Measurements from ENCODE around the gene FOXP3.

Gene FOXP3

DNA sequence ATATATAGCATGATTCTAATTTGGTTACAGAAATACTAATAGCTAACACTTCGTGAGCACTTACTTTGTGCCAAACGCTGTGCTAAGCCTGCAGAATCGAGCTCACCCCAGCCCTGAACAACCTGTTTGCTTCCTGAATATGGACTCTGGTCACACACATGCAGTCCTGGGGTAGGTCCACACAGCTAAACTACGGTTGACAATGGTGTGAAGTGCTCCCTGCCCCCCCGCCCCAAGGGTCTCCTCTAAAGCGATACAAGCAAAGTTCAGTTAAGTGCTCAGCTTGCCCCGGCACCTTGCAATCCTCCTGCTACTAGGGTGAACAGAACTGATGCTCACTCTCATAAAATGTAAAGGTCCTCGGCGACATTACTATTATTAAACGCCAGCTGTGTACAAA lies 879 bp downstream of the FOXP3 start:
- no peak overlapping the region for H3K4me3 ChIP-seq (ENCODE audit: low read length)
- no peaks in the 10 kb centered on the region for H3K9me3 ChIP-seq (replicated peaks; ENCODE audit: insufficient read depth, low read length)
- H2AFZ ChIP-seq (ENCODE audit: low read length) = no peak overlapping the region
- no peaks in the 10 kb centered on the region for H3K27me3 ChIP-seq (replicated peaks; ENCODE audit: insufficient read depth, low read length)
- H3K4me1 ChIP-seq (ENCODE audit: low read length) = no peaks in the 10 kb centered on the region
- DNase-seq = no peak
- no peaks in the 10 kb centered on the region for H3K36me3 ChIP-seq (replicated peaks; ENCODE audit: insufficient read depth, low read length)
- H3K9ac ChIP-seq (ENCODE audit: low read length) = no peak overlapping the region
- H3F3A ChIP-seq (ENCODE audit: insufficient read depth, low read length) = no peaks in the 10 kb centered on the region
- no peak overlapping the region for H3K4me2 ChIP-seq (ENCODE audit: low read depth, low read length)
- TF ChIP-seq EZH2 (optimal IDR thresholded peaks at IDR 0.05; ENCODE audit: low read depth, low read length) (no peak), EZH2phosphoT487 (IDR thresholded peaks at IDR 0.05; ENCODE audit: low read length) (no peak)
- TF ChIP-seq, protein P1, sequence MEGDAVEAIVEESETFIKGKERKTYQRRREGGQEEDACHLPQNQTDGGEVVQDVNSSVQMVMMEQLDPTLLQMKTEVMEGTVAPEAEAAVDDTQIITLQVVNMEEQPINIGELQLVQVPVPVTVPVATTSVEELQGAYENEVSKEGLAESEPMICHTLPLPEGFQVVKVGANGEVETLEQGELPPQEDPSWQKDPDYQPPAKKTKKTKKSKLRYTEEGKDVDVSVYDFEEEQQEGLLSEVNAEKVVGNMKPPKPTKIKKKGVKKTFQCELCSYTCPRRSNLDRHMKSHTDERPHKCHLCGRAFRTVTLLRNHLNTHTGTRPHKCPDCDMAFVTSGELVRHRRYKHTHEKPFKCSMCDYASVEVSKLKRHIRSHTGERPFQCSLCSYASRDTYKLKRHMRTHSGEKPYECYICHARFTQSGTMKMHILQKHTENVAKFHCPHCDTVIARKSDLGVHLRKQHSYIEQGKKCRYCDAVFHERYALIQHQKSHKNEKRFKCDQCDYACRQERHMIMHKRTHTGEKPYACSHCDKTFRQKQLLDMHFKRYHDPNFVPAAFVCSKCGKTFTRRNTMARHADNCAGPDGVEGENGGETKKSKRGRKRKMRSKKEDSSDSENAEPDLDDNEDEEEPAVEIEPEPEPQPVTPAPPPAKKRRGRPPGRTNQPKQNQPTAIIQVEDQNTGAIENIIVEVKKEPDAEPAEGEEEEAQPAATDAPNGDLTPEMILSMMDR (IDR thresholded peaks at IDR 0.05; ENCODE audit: low read length) = no peak
- H3K79me2 ChIP-seq (ENCODE audit: low read length) = no peaks in the 10 kb centered on the region
- no peaks in the 10 kb centered on the region for H3K9me2 ChIP-seq (replicated peaks; ENCODE audit: insufficient read depth, low read length)
- H4K20me1 ChIP-seq (ENCODE audit: insufficient read depth, low read length) = no peaks in the 10 kb centered on the region
- H3K27ac ChIP-seq (ENCODE audit: low read length) = no peak overlapping the region

- Histone ChIP-seq H3F3A (ENCODE audit: insufficient read depth, low read length) (no peaks in the 10 kb centered on the region), H3K27ac (ENCODE audit: low read length) (no peak overlapping the region), H3K4me2 (ENCODE audit: low read depth, low read length) (no peak overlapping the region), H2AFZ (ENCODE audit: low read length) (no peak overlapping the region), H3K9ac (ENCODE audit: low read length) (no peak overlapping the region), H3K9me2 (replicated peaks; ENCODE audit: insufficient read depth, low read length) (no peaks in the 10 kb centered on the region), H4K20me1 (ENCODE audit: insufficient read depth, low read length) (no peaks in the 10 kb centered on the region), H3K4me1 (ENCODE audit: low read length) (no peaks in the 10 kb centered on the region), H3K36me3 (replicated peaks; ENCODE audit: insufficient read depth, low read length) (no peaks in the 10 kb centered on the region), H3K4me3 (ENCODE audit: low read length) (no peak overlapping the region), H3K9me3 (replicated peaks; ENCODE audit: insufficient read depth, low read length) (no peaks in the 10 kb centered on the region), H3K27me3 (replicated peaks; ENCODE audit: insufficient read depth, low read length) (no peaks in the 10 kb centered on the region), H3K79me2 (ENCODE audit: low read length) (no peaks in the 10 kb centered on the region)
- TF ChIP-seq EZH2phosphoT487 (IDR thresholded peaks at IDR 0.05; ENCODE audit: low read length) (no peak), EZH2 (optimal IDR thresholded peaks at IDR 0.05; ENCODE audit: low read depth, low read length) (no peak)
- TF ChIP-seq, protein P1 (IDR thresholded peaks at IDR 0.05; ENCODE audit: low read length) = no peak
- no peak for DNase-seq
Observed at GRCh38 chrX:49262603-49263002, 1.9 kb downstream of the FOXP3 start.

- Histone ChIP-seq H3F3A (ENCODE audit: insufficient read depth, low read length) (no peaks in the 10 kb centered on the region), H3K4me2 (ENCODE audit: low read depth, low read length) (no peak overlapping the region), H3K9me2 (replicated peaks; ENCODE audit: insufficient read depth, low read length) (no peaks in the 10 kb centered on the region), H2AFZ (ENCODE audit: low read length) (no peak overlapping the region), H3K4me3 (ENCODE audit: low read length) (no peak overlapping the region), H3K27me3 (replicated peaks; ENCODE audit: insufficient read depth, low read length) (no peaks in the 10 kb centered on the region), H3K27ac (ENCODE audit: low read length) (no peak overlapping the region), H3K9ac (ENCODE audit: low read length) (no peak overlapping the region), H3K79me2 (ENCODE audit: low read length) (no peaks in the 10 kb centered on the region), H3K36me3 (replicated peaks; ENCODE audit: insufficient read depth, low read length) (no peaks in the 10 kb centered on the region), H3K4me1 (ENCODE audit: low read length) (no peaks in the 10 kb centered on the region), H4K20me1 (ENCODE audit: insufficient read depth, low read length) (no peaks in the 10 kb centered on the region), H3K9me3 (replicated peaks; ENCODE audit: insufficient read depth, low read length) (no peaks in the 10 kb centered on the region)
- no peak for DNase-seq
- no peak for TF ChIP-seq EZH2 (optimal IDR thresholded peaks at IDR 0.05; ENCODE audit: low read depth, low read length)
- no peak for TF ChIP-seq EZH2phosphoT487 (IDR thresholded peaks at IDR 0.05; ENCODE audit: low read length)
- TF ChIP-seq, protein P1 (IDR thresholded peaks at IDR 0.05; ENCODE audit: low read length) = no peak
Observed at GRCh38 chrX:49260221-49260985, 4.1 kb downstream of the FOXP3 start.

Data from MM.1S (cell line).